H9 (cell line): ENCODE measurements around the gene AMBRA1. TPM values are rescaled to one million over a fixed set of nuclear protein-coding genes. Genes with fewer than 3 reads are reported as not detected.

Experiments used
- DNase-seq: peaks from one replicate; pipeline ENCODE4 v3.0.0-alpha.2; 2017
- H2AFZ ChIP-seq: one replicate; pipeline ENCODE4 v1.6.1; 2013; ENCODE audit warnings: mild to moderate bottlenecking, low read length, control low read depth, moderate library complexity
- H2AK5ac ChIP-seq: 2 replicates; pipeline ENCODE4 v1.6.1; 2013; ENCODE audit warnings: low read length, control low read depth, mixed read lengths; ENCODE audit not compliant: insufficient read length
- H2BK120ac ChIP-seq: one replicate; pipeline ENCODE4 v1.6.1; 2013; ENCODE audit warnings: low read depth, mild to moderate bottlenecking, low read length, control low read depth, inconsistent platforms; ENCODE audit not compliant: poor library complexity, severe bottlenecking
- H2BK12ac ChIP-seq: 2 replicates; pipeline ENCODE4 v1.6.1; 2013; ENCODE audit warnings: low read length, control low read depth, mixed read lengths, low read depth; ENCODE audit not compliant: insufficient read length
- H2BK15ac ChIP-seq: 2 replicates; pipeline ENCODE4 v1.6.1; 2013; ENCODE audit warnings: low read depth, low read length, control low read depth
- H2BK20ac ChIP-seq: one replicate; pipeline ENCODE4 v1.6.1; 2013; ENCODE audit warnings: low read depth, mild to moderate bottlenecking, low read length, control low read depth, inconsistent platforms; ENCODE audit not compliant: poor library complexity, severe bottlenecking
- H2BK5ac ChIP-seq: 2 replicates; pipeline ENCODE4 v1.6.1; 2013; ENCODE audit warnings: low read length, control low read depth, mixed read lengths; ENCODE audit not compliant: insufficient read length
- H3K14ac ChIP-seq: 2 replicates; pipeline ENCODE4 v1.6.1; 2013; ENCODE audit warnings: low read length, control low read depth; ENCODE audit not compliant: insufficient read depth
- H3K18ac ChIP-seq: 2 replicates; pipeline ENCODE4 v1.6.1; 2013; ENCODE audit warnings: low read depth, mild to moderate bottlenecking, mixed read lengths, low read length, control low read depth; ENCODE audit not compliant: insufficient read length
- H3K23ac ChIP-seq: 2 replicates; pipeline ENCODE4 v1.6.1; 2013; ENCODE audit warnings: low read length, control low read depth, mixed read lengths, low read depth; ENCODE audit not compliant: insufficient read length
- H3K23me2 ChIP-seq: 2 replicates; pipeline ENCODE4 v1.6.1; 2013; ENCODE audit warnings: low read depth, mild to moderate bottlenecking, mixed read lengths, low read length, control low read depth; ENCODE audit not compliant: insufficient read length, poor library complexity, severe bottlenecking
- H3K27ac ChIP-seq: 2 replicates; pipeline ENCODE4 v1.5.1; 2013; ENCODE audit warnings: low read length, control low read depth, mixed read lengths, low read depth; ENCODE audit not compliant: insufficient read length
- H3K27me3 ChIP-seq: 2 replicates; pipeline ENCODE4 v1.6.1; 2013; ENCODE audit warnings: low read length, control low read depth, inconsistent platforms; ENCODE audit not compliant: insufficient read depth
- H3K4ac ChIP-seq: 2 replicates; pipeline ENCODE4 v1.6.1; 2013; ENCODE audit warnings: low read depth, mild to moderate bottlenecking, control low read depth, inconsistent platforms, low read length, moderate library complexity
- H3K4me1 ChIP-seq: 2 replicates; pipeline ENCODE4 v1.6.1; 2013; ENCODE audit warnings: low read length, control low read depth, inconsistent platforms; ENCODE audit not compliant: insufficient read depth
- H3K4me2 ChIP-seq: 2 replicates; pipeline ENCODE4 v1.6.1; 2013; ENCODE audit warnings: low read length, control low read depth, mixed read lengths; ENCODE audit not compliant: insufficient read length, insufficient read depth
- H3K56ac ChIP-seq: 2 replicates; pipeline ENCODE4 v1.6.1; 2013; ENCODE audit warnings: low read depth, mild to moderate bottlenecking, mixed read lengths, low read length, control low read depth; ENCODE audit not compliant: insufficient read length
- H3K79me1 ChIP-seq: 2 replicates; pipeline ENCODE4 v1.6.1; 2013; ENCODE audit warnings: low read depth, mild to moderate bottlenecking, moderate library complexity, low read length, control low read depth, inconsistent platforms; ENCODE audit not compliant: insufficient read depth, poor library complexity, severe bottlenecking
- H3K79me2 ChIP-seq: 2 replicates; pipeline ENCODE4 v1.6.1; 2013; ENCODE audit warnings: low read length, control low read depth, inconsistent platforms; ENCODE audit not compliant: insufficient read depth
- H3K9ac ChIP-seq: 2 replicates; pipeline ENCODE4 v1.6.1; 2013; ENCODE audit warnings: low read length, control low read depth, mixed read lengths; ENCODE audit not compliant: insufficient read length; ENCODE audit errors: extremely low read depth
- H3K9me3 ChIP-seq: one replicate; pipeline ENCODE4 v1.6.1; 2013; ENCODE audit warnings: low read depth, low read length, inconsistent platforms; ENCODE audit not compliant: control insufficient read depth
- H3T11ph ChIP-seq: one replicate; pipeline ENCODE4 v1.6.1; 2013; ENCODE audit warnings: mild to moderate bottlenecking, low read length, control low read depth, inconsistent platforms
- H4K20me1 ChIP-seq: one replicate; pipeline ENCODE4 v1.6.1; 2013; ENCODE audit not compliant: control insufficient read depth, insufficient read length, insufficient read depth
- H4K5ac ChIP-seq: 2 replicates; pipeline ENCODE4 v1.6.1; 2013; ENCODE audit warnings: low read depth, mild to moderate bottlenecking, mixed read lengths, low read length, control low read depth; ENCODE audit not compliant: insufficient read length
- H4K8ac ChIP-seq: replicated peaks from 2 replicates; pipeline ENCODE4 v1.6.1; 2013; ENCODE audit warnings: low read length, control low read depth, mixed read lengths, low read depth; ENCODE audit not compliant: insufficient read length
- H4K91ac ChIP-seq: 2 replicates; pipeline ENCODE4 v1.6.1; 2013; ENCODE audit warnings: low read depth, mild to moderate bottlenecking, moderate library complexity, mixed read lengths, low read length, control low read depth; ENCODE audit not compliant: insufficient read length
- H3K27ac Mint-ChIP-seq, 3 experiments: 2 replicates in 2 of 3; 3 replicates in 1 of 3; pipeline ENCODE4 v1.8.0; 2020 to 2021; ENCODE audit warnings: mixed read lengths in 3 of 3, mild to moderate bottlenecking in 1 of 3, moderate library complexity in 1 of 3
- H3K27me3 Mint-ChIP-seq: 2 replicates; pipeline ENCODE4 v1.8.0; 2021; ENCODE audit warnings: low read depth, mild to moderate bottlenecking, moderate library complexity, mixed read lengths
- H3K36me3 Mint-ChIP-seq, 3 experiments: 2 replicates in 2 of 3; 3 replicates in 1 of 3; pipeline ENCODE4 v1.8.0; 2020 to 2021; ENCODE audit warnings: low read depth in 3 of 3, mixed read lengths in 3 of 3; ENCODE audit not compliant: insufficient read depth in 1 of 3
- H3K4me1 Mint-ChIP-seq, 2 experiments: 2 replicates each; pipeline ENCODE4 v1.8.0; 2020; ENCODE audit warnings: mixed read lengths in 2 of 2
- H3K4me3 Mint-ChIP-seq, 2 experiments: 2 replicates in 1 of 2; 3 replicates in 1 of 2; pipeline ENCODE4 v1.8.0; 2020 to 2021; ENCODE audit warnings: mild to moderate bottlenecking in 2 of 2, mixed read lengths in 2 of 2, moderate library complexity in 1 of 2
- H3K9me3 Mint-ChIP-seq, 2 experiments: 2 replicates in 1 of 2; 3 replicates in 1 of 2; pipeline ENCODE4 v1.8.0; 2020; ENCODE audit warnings: mild to moderate bottlenecking in 2 of 2, mixed read lengths in 2 of 2, moderate library complexity in 1 of 2
- WGBS: extraction: QIAGEN DNeasy Blood & Tissue Kit; methylation state at CpG from one replicate; pipeline ENCODE4 v1.1.7; 2013; ENCODE audit warnings: missing lambda C conversion rate, low lambda C conversion rate, mixed read lengths; ENCODE audit not compliant: insufficient read length; ENCODE audit errors: extremely low coverage; 5-methylcytosine and 5-hydroxymethylcytosine counted together
- total RNA-seq: library from RNA; stranded (reverse); gene quantifications from 2 replicates; pipeline ENCODE4 v1.2.1, GENCODE V29; 2021
- TF ChIP-seq, protein P1 (sequence below): fragments of 200-600 bp; sonication (generic); conservative IDR thresholded peaks from 3 replicates; pipeline ENCODE4 v1.8.0; 2021; ENCODE audit warnings: antibody characterized with exemption, mild to moderate bottlenecking

The AMBRA1 gene
- total RNA-seq, 1 experiment from 2014 or later, result 37.5 TPM

DNA sequence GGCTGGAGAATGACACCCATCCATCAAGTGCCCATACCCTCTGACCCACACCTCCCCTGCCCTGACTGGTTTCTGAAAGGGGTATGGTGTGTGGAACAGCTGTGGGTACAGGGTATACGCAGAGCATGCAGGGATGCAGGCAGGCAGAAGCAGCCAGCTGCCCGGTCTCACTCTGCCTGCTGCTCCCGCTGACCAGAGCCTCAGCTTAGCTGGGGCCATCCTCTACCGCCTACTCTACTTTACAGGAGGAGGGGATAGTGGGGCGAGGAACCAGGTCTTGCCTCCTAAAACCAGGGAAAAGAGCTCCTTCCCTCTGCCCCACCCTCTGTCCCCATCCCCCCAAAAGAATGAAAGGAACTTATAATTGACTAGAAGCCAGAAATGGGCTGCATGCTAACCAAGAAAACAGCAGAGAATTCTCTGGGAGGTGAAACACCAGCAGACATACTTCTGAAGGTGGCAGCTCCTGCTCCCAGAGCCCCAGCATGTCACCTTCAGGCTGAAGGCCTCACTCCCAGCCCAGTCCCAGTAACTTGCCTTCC lies 189.3 kb downstream of the AMBRA1 start:
- WGBS, result no CpG with 5 or more reads among the region's 5 CpGs
- H4K5ac ChIP-seq, result no peak overlapping the region
- no peaks in the 10 kb centered on the region for H3K4me1 ChIP-seq
- no peak overlapping the region for H3K23ac ChIP-seq
- H4K8ac ChIP-seq, result no peak overlapping the region
- H2BK12ac ChIP-seq, result no peak overlapping the region
- H3K27me3 ChIP-seq, result no peaks in the 10 kb centered on the region
- H2BK120ac ChIP-seq, result no peak overlapping the region
- Mint-ChIP-seq H3K27me3 (no peaks in the 10 kb centered on the region), H3K4me3 (no peak overlapping the region), H3K36me3 (peaks cover 9 to 47% (median 19%) of the 10 kb centered on the region in 3 experiments), H3K9me3 (no peaks in the 10 kb centered on the region), H3K4me1 (no peaks in the 10 kb centered on the region), H3K27ac (no peak overlapping the region; a peak in 1 of 7 replicates)
- no peaks in the 10 kb centered on the region for H3K79me1 ChIP-seq
- DNase-seq, result no peak
- H3K4ac ChIP-seq, result no peak overlapping the region
- no peak overlapping the region for H2AK5ac ChIP-seq
- no peak overlapping the region for H4K91ac ChIP-seq
- no peak overlapping the region for H2BK20ac ChIP-seq
- H2BK5ac ChIP-seq, result no peak overlapping the region
- no peak overlapping the region for H2AFZ ChIP-seq
- H3K23me2 ChIP-seq, result no peaks in the 10 kb centered on the region
- no peak overlapping the region for H3K4me2 ChIP-seq
- no peak overlapping the region for H2BK15ac ChIP-seq
- no peak overlapping the region for H3K9ac ChIP-seq
- no peak overlapping the region; the same call in 1 of the 2 replicates for H3K14ac ChIP-seq
- no peaks in the 10 kb centered on the region for H3K9me3 ChIP-seq
- no peak overlapping the region for H3T11ph ChIP-seq
- H3K27ac ChIP-seq, result no peak overlapping the region
- H3K79me2 ChIP-seq, result no peaks in the 10 kb centered on the region
- H4K20me1 ChIP-seq, result no peaks in the 10 kb centered on the region
- no peak overlapping the region for H3K18ac ChIP-seq
- H3K56ac ChIP-seq, result no peak overlapping the region
- TF ChIP-seq, protein P1, sequence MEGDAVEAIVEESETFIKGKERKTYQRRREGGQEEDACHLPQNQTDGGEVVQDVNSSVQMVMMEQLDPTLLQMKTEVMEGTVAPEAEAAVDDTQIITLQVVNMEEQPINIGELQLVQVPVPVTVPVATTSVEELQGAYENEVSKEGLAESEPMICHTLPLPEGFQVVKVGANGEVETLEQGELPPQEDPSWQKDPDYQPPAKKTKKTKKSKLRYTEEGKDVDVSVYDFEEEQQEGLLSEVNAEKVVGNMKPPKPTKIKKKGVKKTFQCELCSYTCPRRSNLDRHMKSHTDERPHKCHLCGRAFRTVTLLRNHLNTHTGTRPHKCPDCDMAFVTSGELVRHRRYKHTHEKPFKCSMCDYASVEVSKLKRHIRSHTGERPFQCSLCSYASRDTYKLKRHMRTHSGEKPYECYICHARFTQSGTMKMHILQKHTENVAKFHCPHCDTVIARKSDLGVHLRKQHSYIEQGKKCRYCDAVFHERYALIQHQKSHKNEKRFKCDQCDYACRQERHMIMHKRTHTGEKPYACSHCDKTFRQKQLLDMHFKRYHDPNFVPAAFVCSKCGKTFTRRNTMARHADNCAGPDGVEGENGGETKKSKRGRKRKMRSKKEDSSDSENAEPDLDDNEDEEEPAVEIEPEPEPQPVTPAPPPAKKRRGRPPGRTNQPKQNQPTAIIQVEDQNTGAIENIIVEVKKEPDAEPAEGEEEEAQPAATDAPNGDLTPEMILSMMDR, result no peak
